Esophagus squamous epithelium (tissue), 4 donors: Measurements from ENCODE around the gene SUCLG2.

Experiments used
- POLR2A ChIP-seq, 4 donors: fragments of 450-650 bp; IDR thresholded peaks; one replicate each; pipeline ENCODE4 v1.6.1; 2017; ENCODE audit warnings: antibody characterized with exemption in 4 of 4, mild to moderate bottlenecking in 4 of 4, moderate library complexity in 3 of 4
- TF ChIP-seq, protein P1 (sequence below), 6 experiments: fragments of 450-650 bp in 4 of 6; fragments of 200-600 bp in 2 of 6; sonication (generic) in 2 of 6; IDR thresholded peaks; one replicate each; pipeline ENCODE4 v1.5.1; 2016 to 2019; ENCODE audit warnings: antibody characterized with exemption in 6 of 6, mild to moderate bottlenecking in 4 of 6, moderate library complexity in 4 of 6

DNA sequence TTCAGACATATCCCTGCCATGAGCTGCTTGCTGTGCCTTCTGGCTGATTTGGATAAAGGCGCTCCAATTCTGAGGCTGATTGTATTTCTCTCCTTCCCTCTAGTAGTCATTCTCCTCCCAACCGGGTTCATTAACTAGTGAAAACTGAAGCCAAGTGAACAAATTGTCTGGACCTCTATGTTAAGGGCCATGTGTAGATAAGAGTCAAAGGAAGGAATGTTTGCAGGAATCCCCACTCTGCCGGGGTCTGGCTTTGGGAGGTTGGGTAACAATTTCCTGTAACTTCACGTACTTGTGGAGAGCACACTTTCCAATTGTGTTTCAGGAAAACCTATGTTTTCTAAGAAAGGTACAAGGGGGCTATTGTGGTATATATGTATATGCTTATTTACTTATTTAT lies 38.2 kb upstream of the SUCLG2 start:
- TF ChIP-seq, protein P1, sequence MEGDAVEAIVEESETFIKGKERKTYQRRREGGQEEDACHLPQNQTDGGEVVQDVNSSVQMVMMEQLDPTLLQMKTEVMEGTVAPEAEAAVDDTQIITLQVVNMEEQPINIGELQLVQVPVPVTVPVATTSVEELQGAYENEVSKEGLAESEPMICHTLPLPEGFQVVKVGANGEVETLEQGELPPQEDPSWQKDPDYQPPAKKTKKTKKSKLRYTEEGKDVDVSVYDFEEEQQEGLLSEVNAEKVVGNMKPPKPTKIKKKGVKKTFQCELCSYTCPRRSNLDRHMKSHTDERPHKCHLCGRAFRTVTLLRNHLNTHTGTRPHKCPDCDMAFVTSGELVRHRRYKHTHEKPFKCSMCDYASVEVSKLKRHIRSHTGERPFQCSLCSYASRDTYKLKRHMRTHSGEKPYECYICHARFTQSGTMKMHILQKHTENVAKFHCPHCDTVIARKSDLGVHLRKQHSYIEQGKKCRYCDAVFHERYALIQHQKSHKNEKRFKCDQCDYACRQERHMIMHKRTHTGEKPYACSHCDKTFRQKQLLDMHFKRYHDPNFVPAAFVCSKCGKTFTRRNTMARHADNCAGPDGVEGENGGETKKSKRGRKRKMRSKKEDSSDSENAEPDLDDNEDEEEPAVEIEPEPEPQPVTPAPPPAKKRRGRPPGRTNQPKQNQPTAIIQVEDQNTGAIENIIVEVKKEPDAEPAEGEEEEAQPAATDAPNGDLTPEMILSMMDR (IDR thresholded peaks at IDR 0.05): no peak
- no peak for TF ChIP-seq POLR2A (IDR thresholded peaks at IDR 0.05)
